Liver (tissue), 3 donors: ENCODE measurements around the gene RSL1D1.

Source experiments
- ATF3 ChIP-seq: IDR thresholded peaks from 2 replicates; pipeline ENCODE4 v1.6.1; 2016; ENCODE audit warnings: antibody characterized with exemption
- HNF4A ChIP-seq, 2 donors: conservative IDR thresholded peaks; 2 replicates each; pipeline ENCODE4 v1.6.1; 2016; ENCODE audit warnings: antibody characterized with exemption in 2 of 2, mild to moderate bottlenecking in 2 of 2
- RAD21 ChIP-seq, 2 donors: IDR thresholded peaks; 2 replicates each; pipeline ENCODE4 v1.6.1; 2016; ENCODE audit warnings: antibody characterized with exemption in 2 of 2, mild to moderate bottlenecking in 2 of 2
- TAF1 ChIP-seq: conservative IDR thresholded peaks from 2 replicates; pipeline ENCODE4 v1.6.1; 2016; ENCODE audit warnings: antibody characterized with exemption, mild to moderate bottlenecking
- TF ChIP-seq, protein P1 (sequence below): IDR thresholded peaks from 2 replicates; pipeline ENCODE4 v1.6.1; 2016; ENCODE audit warnings: antibody characterized with exemption
- TF ChIP-seq, protein P2 (sequence below): fragments of 150-350 bp; IDR thresholded peaks from 2 replicates; pipeline ENCODE4 v1.5.1; 2017; ENCODE audit warnings: improper control_type of control experiment, low read depth, low read length; ENCODE audit not compliant: missing input control
- donor health status: healthy.
- donor health status: healthy.

- TF ChIP-seq, protein P1, sequence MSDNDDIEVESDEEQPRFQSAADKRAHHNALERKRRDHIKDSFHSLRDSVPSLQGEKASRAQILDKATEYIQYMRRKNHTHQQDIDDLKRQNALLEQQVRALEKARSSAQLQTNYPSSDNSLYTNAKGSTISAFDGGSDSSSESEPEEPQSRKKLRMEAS, result no peak
- TF ChIP-seq, protein P2, sequence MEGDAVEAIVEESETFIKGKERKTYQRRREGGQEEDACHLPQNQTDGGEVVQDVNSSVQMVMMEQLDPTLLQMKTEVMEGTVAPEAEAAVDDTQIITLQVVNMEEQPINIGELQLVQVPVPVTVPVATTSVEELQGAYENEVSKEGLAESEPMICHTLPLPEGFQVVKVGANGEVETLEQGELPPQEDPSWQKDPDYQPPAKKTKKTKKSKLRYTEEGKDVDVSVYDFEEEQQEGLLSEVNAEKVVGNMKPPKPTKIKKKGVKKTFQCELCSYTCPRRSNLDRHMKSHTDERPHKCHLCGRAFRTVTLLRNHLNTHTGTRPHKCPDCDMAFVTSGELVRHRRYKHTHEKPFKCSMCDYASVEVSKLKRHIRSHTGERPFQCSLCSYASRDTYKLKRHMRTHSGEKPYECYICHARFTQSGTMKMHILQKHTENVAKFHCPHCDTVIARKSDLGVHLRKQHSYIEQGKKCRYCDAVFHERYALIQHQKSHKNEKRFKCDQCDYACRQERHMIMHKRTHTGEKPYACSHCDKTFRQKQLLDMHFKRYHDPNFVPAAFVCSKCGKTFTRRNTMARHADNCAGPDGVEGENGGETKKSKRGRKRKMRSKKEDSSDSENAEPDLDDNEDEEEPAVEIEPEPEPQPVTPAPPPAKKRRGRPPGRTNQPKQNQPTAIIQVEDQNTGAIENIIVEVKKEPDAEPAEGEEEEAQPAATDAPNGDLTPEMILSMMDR, result no peak
- TF ChIP-seq RAD21 (IDR thresholded peaks at IDR 0.05) (no peak), HNF4A (conservative IDR thresholded peaks at IDR 0.05) (no peak), TAF1 (no peak), ATF3 (no peak)
Measured at GRCh38 chr16:11801481-11802021, 49.8 kb downstream of the RSL1D1 start.
